Activated T-cell treated with anti-CD3 and anti-CD28 coated beads, Interleukin-2, amount 50 U/mL, for 72 hours (primary cell): Measurements from ENCODE around the gene PDLIM4. TPM values are rescaled to one million over a fixed set of nuclear protein-coding genes. Genes with fewer than 3 reads are reported as not detected.
A peak's percentile ranks its signal among the peaks of the same experiment; 100 is the strongest.

Source experiments
- ATAC-seq, 2 donors: fragments of 150-1000 bp; cut with Tn5 transposase; replicated peaks in 1 of 2; 2 replicates each; pipeline ENCODE4 v1.10.0; 2021; ENCODE audit warnings: moderate library complexity in 2 of 2, mild to moderate bottlenecking in 1 of 2
- DNase-seq, 2 donors: peaks; one replicate each; pipeline ENCODE4 v3.0.0; 2021 to 2022; ENCODE audit warnings: mixed read lengths in 1 of 2
- H3K27ac Mint-ChIP-seq: one replicate; pipeline ENCODE4 v1.8.0; 2022; ENCODE audit warnings: mild to moderate bottlenecking, moderate library complexity, mixed read lengths
- H3K27me3 Mint-ChIP-seq: one replicate; pipeline ENCODE4 v1.8.0; 2022; ENCODE audit warnings: low read depth, mixed read lengths
- H3K36me3 Mint-ChIP-seq, 2 donors: one replicate each; pipeline ENCODE4 v1.8.0; 2022; ENCODE audit warnings: mixed read lengths in 2 of 2, mild to moderate bottlenecking in 1 of 2; ENCODE audit not compliant: insufficient read depth in 2 of 2
- H3K4me1 Mint-ChIP-seq: one replicate; pipeline ENCODE4 v1.8.0; 2022; ENCODE audit warnings: low read depth, mixed read lengths
- H3K4me3 Mint-ChIP-seq, 2 donors: one replicate each; pipeline ENCODE4 v1.8.0; 2022; ENCODE audit warnings: mild to moderate bottlenecking in 2 of 2, mixed read lengths in 2 of 2, moderate library complexity in 2 of 2
- H3K9me3 Mint-ChIP-seq, 2 donors: one replicate each; pipeline ENCODE4 v1.8.0; 2022; ENCODE audit warnings: mixed read lengths in 2 of 2
- total RNA-seq, 2 donors: library from RNA; stranded (reverse); gene quantifications; one replicate each; pipeline ENCODE4 v1.2.3, GENCODE V29; 2022

PDLIM4 gene
- total RNA-seq, 2 donors from 2014 or later, result 0.79 to 1.2 TPM

DNA sequence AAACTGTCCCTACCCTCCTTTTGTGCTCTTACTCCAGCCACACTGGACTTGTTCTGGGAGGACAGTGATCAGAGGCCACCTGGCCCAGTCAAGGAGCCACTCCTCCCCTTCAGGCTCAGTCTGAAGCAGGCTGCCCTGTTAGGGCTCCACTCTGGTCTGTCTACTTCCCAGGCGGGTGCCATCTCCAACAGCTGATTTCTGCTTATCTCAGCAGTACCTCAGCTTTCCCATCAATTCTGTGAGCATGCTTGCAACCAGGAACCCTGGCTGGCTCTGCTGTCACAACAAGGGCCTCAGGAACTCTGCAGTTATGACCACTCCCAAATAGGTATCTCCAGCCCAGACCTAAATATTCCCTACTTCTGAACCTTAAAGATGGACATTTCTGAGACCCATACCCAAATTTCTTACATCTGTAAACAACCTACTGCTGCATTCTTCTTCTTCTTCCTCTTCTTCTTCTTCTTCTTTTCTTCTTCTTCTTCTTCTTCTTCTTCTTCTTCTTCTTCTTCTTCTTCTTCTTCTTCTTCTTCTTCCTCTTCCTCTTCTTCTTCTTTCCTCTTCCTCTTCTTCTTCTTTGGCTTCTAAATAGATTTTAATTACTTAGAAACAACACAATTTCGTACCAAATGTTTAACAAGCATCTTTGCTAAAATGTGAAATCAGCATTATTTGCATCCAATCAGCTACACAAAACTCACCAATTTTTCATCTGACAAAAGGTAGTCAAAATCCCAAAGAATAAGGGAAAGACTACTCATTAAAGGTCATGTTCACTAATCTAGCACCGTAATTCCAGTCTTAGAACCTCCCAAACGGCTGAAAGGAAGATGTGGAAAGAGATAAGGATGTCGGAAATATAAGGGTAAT is 23.1 kb downstream of the PDLIM4 start:
- DNase-seq (no peak), ATAC-seq (no peak)
- peaks cover 9% of the 10 kb centered on the region for H3K27me3 Mint-ChIP-seq
- no peaks in the 10 kb centered on the region for H3K36me3 Mint-ChIP-seq
- no peak overlapping the region for H3K4me3 Mint-ChIP-seq
- no peaks in the 10 kb centered on the region for H3K9me3 Mint-ChIP-seq
- H3K4me1 Mint-ChIP-seq, result no peaks in the 10 kb centered on the region
- H3K27ac Mint-ChIP-seq, result no peak overlapping the region

DNA sequence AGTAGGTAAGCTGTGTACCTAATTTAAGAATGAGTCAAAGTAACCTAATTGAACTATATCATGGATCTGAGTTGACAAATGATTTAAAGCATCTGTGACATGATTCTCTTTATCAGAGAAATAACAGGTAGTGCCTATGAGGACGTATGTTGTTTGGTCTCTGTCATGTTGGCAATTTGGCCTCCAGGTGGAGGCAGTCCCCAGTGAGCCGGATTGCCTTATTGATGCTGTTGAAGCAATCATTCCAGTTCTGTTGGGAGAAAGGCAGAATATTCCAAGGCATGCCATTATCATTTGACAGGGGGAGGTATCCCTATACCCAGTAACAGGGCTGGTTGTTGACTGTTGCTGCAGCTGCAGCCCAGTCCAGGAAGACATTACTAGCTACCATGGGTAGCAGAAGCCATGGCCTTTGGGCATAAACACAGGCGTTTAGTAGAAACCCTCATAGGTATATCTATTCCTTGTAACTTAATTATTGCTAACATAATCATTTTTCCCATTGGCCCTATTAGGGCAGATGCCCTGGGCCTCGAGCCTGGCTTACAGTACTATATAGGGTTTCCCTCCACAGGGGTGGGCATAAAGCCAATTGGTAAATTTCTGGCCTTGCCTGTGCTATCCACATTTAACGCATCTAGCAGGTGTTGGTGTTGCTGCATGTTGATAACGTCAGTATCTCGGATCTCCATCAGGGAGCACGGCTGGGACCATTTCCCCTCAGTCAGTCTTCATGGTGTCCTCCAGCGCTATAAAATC is 24.5 kb downstream of the PDLIM4 start:
- no peak overlapping the region for H3K4me3 Mint-ChIP-seq
- no peak for ATAC-seq
- no peak overlapping the region for H3K27ac Mint-ChIP-seq
- no peak for DNase-seq
- peaks cover 9% of the 10 kb centered on the region for H3K27me3 Mint-ChIP-seq
- no peaks in the 10 kb centered on the region for H3K4me1 Mint-ChIP-seq
- H3K9me3 Mint-ChIP-seq, result no peaks in the 10 kb centered on the region
- no peaks in the 10 kb centered on the region for H3K36me3 Mint-ChIP-seq

DNA sequence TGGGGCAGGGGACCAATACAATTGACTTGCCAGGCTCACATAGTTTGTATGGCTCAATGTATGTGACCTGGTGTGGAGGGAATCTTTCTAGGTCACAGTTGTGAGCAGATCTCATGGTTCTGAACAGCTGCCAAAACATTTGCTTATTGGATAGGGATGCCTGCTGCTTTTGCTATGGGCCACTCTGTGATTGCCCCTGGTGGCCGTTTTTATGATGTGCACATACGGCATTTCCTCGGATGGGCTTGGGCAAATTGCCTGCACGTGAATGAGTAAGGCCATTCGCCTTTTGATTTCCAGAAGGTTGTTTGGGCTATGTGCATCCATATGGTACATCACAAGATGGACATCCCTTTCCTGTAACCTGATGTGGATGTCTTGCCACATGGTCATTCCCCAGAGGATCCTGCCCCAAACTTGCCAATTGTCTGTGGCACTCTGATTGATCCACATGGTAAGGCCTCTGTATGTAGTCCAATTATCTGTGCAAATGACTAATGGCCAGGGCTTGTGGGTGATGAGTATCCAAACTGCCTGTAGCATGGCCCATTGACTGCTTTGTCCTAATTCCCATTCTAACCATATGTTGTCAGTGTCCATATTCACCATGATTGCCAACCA is 26.0 kb downstream of the PDLIM4 start:
- ATAC-seq (no peak), DNase-seq (no peak)
- H3K4me1 Mint-ChIP-seq, result no peaks in the 10 kb centered on the region
- H3K4me3 Mint-ChIP-seq, result no peak overlapping the region
- H3K27ac Mint-ChIP-seq, result no peak overlapping the region
- peaks cover 9% of the 10 kb centered on the region for H3K27me3 Mint-ChIP-seq
- no peaks in the 10 kb centered on the region for H3K9me3 Mint-ChIP-seq
- peaks cover 0 to 2% of the 10 kb centered on the region in 2 donors for H3K36me3 Mint-ChIP-seq

DNA sequence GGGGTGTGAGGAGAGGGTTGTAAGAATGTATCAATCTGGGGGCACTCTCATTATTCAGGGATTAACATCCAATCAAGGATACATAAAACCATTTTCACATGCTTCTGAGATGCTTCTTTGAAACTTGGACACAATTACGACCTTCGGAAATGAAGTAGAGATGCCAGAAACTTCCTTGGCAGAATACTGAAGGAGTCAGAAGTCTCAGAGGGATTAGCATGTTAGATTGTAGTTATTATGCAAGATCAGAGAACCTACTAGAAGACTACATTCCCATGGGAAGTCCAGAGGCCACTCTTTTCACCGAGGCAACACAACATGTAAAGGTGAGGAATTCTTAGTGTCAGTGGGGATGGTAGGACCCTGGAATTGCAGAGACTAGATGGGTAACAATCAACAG is 31.6 kb downstream of the PDLIM4 start:
- no peak overlapping the region for H3K4me3 Mint-ChIP-seq
- peaks cover 12% of the 10 kb centered on the region for H3K4me1 Mint-ChIP-seq
- no peak for ATAC-seq
- H3K27ac Mint-ChIP-seq, result no peak overlapping the region
- H3K27me3 Mint-ChIP-seq, result no peaks in the 10 kb centered on the region
- no peaks in the 10 kb centered on the region for H3K9me3 Mint-ChIP-seq
- H3K36me3 Mint-ChIP-seq, result peaks cover 0 to 3% of the 10 kb centered on the region in 2 donors
- DNase-seq, result no peak

DNA sequence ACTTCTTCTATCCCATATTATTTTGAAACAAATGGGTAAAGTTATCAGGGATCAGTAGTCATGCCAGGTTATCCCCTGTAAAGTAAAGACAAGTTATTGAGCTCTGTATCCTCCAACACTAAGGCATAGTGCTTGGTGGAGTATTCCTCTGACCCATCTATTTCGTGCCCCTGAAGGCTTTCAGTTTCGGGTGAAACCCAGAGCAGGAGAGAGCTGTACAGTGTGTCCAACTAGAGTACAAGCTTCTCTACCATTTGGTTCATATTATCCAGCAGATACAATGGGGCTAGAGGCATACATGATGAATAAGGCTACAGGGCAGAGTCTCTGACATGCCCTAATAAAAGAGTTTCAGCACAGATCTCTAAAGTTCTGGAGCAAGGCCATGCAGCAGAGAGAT is 33.5 kb downstream of the PDLIM4 start:
- H3K4me1 Mint-ChIP-seq, result peaks cover 22% of the 10 kb centered on the region
- no peak overlapping the region for H3K27ac Mint-ChIP-seq
- H3K9me3 Mint-ChIP-seq, result no peaks in the 10 kb centered on the region
- peaks cover 0 to 3% of the 10 kb centered on the region in 2 donors for H3K36me3 Mint-ChIP-seq
- no peak overlapping the region for H3K4me3 Mint-ChIP-seq
- DNase-seq (no peak), ATAC-seq (no peak)
- H3K27me3 Mint-ChIP-seq, result no peaks in the 10 kb centered on the region

DNA sequence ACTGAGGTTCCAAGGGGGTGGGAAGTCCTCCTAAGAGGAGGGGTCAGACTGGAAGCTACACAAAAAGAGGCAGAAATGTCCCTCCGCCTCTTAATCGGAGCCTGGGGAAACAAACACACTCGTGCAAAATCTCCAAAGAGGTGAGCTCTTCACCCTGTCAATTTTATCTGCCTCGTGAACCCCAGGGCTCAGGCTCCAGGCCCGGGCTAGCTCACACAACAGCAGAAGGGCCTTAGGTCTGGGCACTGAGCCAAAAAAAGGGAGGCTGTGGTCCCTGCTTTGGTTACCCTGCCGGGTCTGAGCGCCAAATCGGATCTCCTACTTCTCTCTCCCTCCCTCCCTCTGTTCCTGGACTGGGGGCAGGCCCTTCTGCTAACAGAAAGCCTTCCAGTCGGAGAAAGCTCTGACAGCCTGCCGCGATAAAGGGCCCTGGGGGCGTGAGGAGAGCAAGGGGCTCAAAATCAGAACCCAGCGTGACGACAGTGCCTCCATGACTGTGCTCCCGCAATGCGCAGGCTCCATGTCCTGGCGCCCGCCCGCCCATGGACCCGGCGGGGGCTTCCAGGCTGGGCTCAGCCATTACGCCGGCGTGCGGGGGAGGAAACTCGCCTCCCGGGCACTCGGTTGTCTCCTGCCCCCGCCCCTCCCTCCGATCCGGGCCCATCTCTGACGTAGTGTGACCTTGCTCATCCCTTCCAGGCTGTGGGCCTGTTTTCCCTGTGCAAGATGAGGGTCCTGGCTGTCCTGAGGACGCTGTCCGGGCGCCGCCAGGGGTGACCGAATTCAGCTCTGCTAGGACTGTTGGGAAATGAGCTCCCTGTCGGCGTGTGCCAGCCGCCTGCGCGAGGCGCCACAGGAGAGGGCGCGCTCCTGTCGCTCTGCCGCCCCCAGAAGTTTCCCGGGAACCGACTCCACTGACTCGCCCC is 35.8 kb downstream of the PDLIM4 start:
- ATAC-seq (peak; percentile 56 to 57), DNase-seq (peak; percentile 84 to 85)
- Mint-ChIP-seq H3K27me3 (no peaks in the 10 kb centered on the region), H3K4me1 (peaks cover 45% of the 10 kb centered on the region), H3K27ac (peak overlapping the region; percentile 81), H3K36me3 (peaks cover 0 to 3% of the 10 kb centered on the region in 2 donors), H3K9me3 (no peaks in the 10 kb centered on the region), H3K4me3 (peak overlapping the region; percentile 90 to 96)

DNA sequence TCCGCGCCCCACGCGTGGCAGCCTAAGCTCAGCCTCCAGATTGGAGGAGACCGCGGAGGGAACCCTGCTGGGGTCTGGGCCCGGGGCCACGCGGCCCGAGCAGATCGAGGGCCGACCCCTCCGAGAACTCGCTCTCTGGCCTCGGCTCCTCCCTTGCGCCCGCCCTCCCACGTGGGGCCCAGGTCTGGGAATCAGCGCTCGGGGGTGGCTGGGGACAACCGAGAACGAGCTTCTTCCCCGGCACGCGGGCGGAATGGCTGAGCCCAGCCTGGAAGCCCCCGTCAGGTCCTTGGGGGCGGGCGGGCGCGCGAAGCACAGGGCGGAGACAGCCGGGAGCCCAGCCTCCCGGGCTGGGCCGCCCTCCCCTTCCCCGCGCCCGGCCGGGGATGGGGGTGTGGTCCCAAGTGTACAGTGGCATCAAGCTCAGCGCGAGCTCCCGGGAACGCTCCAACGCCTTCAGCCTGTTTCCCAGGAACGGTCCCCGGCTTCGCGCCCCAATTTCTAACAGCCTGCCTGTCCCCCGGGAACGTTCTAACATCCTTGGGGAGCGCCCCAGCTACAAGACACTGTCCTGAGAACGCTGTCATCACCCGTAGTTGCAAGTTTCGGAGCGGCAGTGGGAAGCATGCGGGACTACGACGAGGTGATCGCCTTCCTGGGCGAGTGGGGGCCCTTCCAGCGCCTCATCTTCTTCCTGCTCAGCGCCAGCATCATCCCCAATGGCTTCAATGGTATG is 36.7 kb downstream of the PDLIM4 start, which contains the start of gene SLC22A4:
Gene SLC22A4 (plus strand): TSS at position 403 of the 736 bp plus-strand sequence. CDS start 223 bp downstream, at position 626.
- Mint-ChIP-seq H3K27me3 (no peaks in the 10 kb centered on the region), H3K36me3 (peaks cover 0 to 2% of the 10 kb centered on the region in 2 donors), H3K9me3 (no peaks in the 10 kb centered on the region), H3K27ac (peak within 1 kb of the TSS; percentile 92), H3K4me1 (peaks cover 48% of the 10 kb centered on the region), H3K4me3 (peak within 1 kb of the TSS; percentile 90 to 96)
- ATAC-seq, result peak; percentile 78 to 81
- DNase-seq, result peak; percentile 86 to 88

DNA sequence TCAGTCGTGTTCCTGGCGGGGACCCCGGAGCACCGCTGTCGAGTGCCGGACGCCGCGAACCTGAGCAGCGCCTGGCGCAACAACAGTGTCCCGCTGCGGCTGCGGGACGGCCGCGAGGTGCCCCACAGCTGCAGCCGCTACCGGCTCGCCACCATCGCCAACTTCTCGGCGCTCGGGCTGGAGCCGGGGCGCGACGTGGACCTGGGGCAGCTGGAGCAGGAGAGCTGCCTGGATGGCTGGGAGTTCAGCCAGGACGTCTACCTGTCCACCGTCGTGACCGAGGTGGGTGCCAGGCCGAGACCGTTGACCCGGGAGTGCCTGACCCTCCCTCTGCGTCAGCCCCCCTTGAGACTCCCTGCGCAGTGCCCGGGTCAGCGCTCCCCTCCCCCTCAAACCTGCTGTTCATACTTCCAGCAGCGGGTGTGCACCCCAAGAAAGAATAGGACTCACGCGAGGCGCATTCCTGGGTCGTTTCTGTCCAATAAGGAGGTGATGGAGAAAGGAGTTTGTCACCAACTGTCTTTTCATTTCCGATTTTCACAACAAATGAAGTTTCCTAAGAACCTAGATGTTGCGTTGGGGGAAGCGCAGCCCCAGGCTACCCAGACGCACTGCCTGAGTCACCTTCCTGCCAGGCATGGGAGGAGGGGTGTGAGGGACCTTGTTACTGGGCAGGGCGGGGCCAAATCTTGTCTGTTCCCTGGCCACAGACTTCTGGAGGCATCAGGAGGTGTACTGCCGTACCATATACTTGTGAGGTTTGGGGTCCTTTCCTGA is 37.4 kb downstream of the PDLIM4 start:
- peaks cover 0 to 2% of the 10 kb centered on the region in 2 donors for H3K36me3 Mint-ChIP-seq
- no peaks in the 10 kb centered on the region for H3K27me3 Mint-ChIP-seq
- DNase-seq (peak; percentile 79 to 83), ATAC-seq (peak; percentile 66 to 75)
- H3K9me3 Mint-ChIP-seq, result no peaks in the 10 kb centered on the region
- peak overlapping the region; percentile 92 for H3K27ac Mint-ChIP-seq
- H3K4me1 Mint-ChIP-seq, result peaks cover 48% of the 10 kb centered on the region
- H3K4me3 Mint-ChIP-seq, result peak overlapping the region; percentile 90 to 96

DNA sequence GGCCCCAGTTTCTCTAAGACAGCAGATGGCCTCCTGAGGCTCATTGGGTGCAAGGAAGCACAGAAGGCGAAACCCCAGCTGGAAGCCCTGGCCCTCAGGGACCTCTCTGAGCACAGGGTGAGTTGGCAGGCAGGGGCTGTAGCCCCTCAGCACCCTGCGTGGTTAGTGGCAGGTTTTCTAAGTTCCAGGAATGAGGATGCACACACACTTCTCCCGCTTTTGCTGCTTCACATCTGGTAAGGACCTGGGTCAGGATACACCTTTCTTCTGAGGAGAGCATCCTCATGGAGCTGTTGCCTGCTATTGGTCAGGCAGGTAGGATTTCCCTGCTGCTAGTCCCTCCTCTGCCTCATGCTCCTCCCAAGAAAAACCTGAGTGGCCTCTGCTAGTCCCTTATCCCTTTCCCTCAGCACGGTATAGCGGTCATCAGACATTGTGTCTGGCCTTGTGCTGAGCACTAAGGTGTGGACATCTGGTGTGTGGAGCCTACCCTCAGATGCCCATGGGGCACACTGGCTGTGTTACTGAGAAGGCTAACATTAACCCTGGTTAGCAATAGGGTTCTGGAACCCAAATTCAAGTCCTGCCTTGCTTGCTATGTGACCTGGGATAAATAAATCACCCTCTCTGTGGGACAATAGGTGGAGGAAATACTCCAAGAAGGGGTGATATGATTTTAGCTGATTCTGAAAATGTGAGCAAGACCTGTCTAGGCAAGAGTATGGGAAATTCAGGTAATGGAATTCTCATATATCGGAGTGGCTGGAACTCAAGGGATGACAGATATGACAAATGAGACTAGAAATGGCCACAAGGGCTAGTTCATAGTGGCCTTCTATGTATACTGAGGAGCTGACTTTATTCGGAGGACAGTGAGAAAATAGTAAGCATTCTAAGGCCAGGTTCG is 38.3 kb downstream of the PDLIM4 start:
- Mint-ChIP-seq H3K27ac (peak overlapping the region; percentile 92), H3K4me3 (peak overlapping the region; percentile 90 to 96), H3K4me1 (peaks cover 48% of the 10 kb centered on the region), H3K36me3 (no peaks in the 10 kb centered on the region), H3K9me3 (no peaks in the 10 kb centered on the region), H3K27me3 (no peaks in the 10 kb centered on the region)
- DNase-seq (no peak), ATAC-seq (no peak)

DNA sequence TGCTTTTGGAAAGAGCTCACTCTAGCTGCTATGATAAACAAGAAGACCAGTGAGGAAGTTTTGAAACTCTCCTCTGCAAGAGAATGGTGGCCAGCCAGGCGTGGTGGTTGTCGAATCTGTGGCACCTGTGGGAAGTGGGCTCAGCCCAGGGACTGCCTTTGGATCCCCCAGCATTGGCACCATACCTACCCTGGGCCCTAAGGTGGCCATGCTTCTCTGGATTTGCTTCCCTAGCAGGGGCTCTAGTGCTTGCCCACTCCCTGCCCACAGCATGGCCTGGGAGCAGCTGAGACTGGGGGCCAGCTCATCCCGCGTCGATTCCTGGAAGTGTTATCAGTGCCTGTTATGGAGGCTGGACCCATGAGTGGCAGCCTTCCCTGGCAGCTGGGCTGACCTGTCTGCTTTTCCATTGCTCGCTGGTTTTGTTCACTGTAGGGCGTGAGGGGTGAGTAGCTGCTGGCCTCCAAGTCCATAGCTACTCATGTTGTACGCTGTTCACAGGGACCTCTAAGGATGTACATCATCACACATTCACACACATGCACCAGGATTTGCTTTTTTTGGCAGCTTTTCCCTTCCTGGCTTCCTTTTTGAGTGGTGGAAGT is 39.0 kb downstream of the PDLIM4 start:
- no peak for DNase-seq
- Mint-ChIP-seq H3K27me3 (no peaks in the 10 kb centered on the region), H3K4me1 (peaks cover 48% of the 10 kb centered on the region), H3K27ac (no peak overlapping the region), H3K36me3 (no peaks in the 10 kb centered on the region), H3K4me3 (peak overlapping the region; percentile 90 to 96), H3K9me3 (no peaks in the 10 kb centered on the region)
- no peak for ATAC-seq
